ENCODE measurements around the gene KCNS1.

GRCh38 chr20:45067087-45067486 lies 33.8 kb downstream of the KCNS1 start:
- TF ChIP-seq CTCF (IDR thresholded peaks at IDR 0.05) (no peak), POLR2A (IDR thresholded peaks at IDR 0.05) (no peak)
